Ramos (cell line): ENCODE measurements around the gene FAM124B.
"Not testable (repeated sequence)": the region's sequence is repeated elsewhere in the genome, so short reads cannot be mapped to it uniquely, and the experiment has no call there.

Experiments
- in situ Hi-C: fragments of 300-500 bp; cut with MboI; formaldehyde crosslinking; loops from one replicate; pipeline ENCODE4 v1.14.3; 2022; ENCODE audit warnings: low sequenced_read_pairs; ENCODE audit not compliant: unreplicated experiment

Gene FAM124B

DNA sequence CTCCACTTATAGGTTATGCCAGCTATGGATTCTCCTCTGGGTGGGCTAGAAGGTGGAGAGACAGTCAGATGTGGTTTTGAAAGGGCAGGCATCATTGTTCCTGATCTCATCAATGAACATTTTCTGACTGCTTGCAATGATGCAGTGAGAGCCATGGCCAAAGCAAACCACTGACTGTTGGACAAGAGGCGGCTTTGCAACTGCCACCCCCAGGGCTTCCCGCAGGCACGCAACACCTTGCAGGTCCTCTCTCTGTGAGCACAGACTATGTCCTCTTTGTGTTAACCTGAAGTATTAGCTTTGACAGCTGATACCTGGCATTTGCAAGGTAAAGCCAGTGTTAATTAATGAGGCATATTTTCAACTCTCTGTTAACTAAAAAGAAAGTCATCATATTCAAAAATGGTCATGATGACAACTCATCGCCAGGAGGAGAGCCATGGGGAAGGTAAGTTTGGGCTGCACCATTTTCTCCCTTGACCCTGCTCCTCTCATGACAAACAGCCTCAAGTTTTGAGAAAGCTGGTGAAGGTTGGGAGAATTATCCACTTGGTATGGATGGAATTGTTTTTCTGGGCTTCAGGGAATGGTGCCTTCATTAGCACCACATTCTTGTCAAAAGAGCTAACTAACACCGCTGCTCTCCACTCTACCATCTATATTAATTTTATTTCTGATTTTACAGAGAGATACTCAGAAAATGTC lies 14.9 kb upstream of the FAM124B start:
- in situ Hi-C loops, result no loop called here

DNA sequence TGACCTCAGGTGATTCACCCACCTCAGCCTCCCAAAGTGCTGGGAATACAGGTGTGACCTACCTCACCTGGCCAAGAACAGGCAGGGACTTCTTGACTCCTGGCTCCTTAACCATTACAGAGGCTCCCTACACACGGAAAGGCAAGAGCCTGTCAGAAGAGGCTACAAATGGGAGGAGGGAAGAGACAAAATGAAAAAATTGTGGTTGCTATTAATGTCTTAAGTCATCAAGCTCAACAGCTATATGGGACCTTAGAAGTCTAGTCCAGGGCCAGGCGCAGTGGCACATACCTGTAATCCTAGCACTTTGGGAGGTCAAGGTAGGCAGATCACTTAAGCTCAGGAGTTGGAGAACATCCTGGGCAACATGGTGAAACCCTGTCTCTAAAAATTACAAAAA lies 11.5 kb upstream of the FAM124B start:
- in situ Hi-C loops, result no loop called here

DNA sequence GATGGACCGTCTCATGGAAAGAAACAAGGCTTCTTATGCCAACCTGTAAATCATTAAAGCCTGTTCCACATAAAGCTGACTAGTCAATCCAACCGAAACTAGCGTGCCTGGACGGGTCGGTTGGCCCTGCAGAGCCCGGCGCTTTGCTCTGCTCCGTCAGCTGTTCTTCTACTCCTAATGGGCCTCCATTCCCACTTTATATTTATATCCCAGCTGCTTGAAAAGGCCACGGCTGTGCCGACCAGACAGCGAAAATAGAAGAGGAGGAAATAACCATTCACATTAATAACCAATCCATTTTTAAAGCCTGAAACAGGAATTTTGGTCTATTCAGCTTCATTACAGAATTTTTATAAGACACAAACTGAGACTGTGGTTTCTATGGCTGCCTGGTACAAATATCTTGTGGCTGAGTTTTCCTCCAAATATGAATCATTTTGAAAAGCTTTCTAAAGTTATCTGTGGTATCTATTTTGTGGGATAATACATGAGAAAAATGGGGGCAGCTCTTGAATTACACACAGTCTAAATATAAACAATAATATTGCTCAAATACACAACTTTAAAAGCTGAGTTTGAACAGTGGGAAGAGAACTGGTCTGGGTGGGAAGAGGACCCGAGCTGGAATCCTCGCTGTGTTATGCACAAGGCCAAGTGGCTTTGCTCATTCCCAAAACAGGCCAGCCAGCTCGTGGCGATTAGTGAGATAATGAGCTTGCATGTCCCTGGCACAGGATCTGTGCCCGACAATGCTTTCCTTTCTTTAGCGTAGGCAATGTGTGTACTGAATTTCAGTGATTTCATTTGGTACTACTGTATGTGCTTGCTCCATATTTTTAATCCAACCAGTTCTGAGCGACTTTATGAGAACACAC lies 10.5 kb upstream of the FAM124B start:
- in situ Hi-C loops, result no loop called here

DNA sequence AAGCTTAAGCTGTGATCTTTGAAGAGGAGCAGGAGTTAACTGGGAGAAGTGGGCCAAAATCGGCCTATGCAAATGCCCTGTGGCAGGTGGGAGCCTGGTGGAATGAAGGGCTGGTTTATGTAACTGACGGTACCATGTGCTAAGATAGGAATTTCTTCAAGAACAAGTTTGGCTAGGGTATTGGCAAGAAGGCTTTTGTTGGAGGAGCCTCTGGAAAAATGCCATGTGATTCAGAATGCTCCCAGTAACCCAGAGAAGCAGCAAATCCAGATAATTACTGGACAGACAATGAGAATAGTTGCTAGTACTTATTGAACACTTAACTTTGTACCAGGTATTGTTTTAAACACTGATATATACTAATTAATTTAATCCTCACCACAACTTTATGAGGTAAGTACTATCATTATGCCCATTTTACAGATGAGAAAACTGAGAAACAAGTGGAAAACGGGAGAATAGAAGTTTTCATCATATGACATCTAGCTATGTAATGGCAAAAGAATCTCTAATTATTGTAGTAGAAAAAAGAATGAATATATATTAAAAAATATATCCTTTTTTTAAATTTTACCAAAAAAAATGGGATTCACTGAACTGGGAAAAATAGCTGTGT lies 9.1 kb upstream of the FAM124B start:
- in situ Hi-C loops, result no loop called here

GRCh38 chr2:224408676-224409075 lies 6.8 kb upstream of the FAM124B start:
- in situ Hi-C loops, result no loop called here

DNA sequence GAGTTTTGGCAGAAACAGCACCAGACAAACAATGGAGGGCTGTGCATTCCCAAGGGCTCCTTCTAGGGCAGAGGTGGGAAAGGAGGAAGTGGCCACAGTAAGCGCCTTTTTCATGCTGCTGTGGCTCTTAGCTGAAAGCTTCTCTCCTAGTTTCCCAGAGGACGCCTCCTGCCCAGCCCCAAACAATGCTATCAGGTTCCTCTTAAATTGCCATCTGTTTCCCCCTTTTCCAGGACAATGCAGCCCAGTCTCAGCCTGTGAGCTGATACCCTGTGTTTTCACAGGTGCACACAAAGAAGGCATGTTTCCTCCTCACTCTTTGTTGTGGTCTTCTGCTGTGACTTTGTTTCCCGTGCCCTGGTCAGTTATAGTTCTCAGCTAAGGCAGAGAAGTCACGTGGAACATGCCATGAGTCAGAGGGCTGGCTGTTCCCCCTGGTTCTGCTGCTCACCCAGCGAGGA lies 5.4 kb upstream of the FAM124B start:
- in situ Hi-C loops, result no loop called here

DNA sequence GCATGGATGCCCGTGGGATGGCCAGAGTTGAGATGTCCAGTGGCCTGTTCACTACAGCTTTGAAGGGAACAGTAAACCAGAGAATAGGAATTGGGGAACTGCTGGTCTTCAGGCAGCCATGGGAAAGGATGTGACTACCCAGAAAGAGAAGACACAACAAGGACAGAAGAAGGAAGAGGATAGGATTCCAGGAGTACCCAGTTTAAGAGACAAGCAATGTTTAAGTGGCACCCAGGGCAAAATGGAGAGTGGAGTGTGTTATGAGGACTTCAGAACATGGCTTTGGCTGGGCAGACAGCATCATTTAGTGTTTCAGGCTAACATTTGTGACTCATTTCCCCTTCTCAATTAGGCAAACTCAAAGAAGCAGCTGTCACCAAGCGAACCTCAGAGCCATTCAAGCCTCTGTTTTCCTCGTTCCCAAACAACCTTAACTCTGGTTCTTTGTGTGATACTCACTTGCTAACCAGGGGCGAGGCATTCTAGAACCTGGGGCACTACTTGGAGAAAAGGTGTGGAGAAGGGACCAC lies 4.0 kb upstream of the FAM124B start:
- in situ Hi-C loops, result no loop called here

DNA sequence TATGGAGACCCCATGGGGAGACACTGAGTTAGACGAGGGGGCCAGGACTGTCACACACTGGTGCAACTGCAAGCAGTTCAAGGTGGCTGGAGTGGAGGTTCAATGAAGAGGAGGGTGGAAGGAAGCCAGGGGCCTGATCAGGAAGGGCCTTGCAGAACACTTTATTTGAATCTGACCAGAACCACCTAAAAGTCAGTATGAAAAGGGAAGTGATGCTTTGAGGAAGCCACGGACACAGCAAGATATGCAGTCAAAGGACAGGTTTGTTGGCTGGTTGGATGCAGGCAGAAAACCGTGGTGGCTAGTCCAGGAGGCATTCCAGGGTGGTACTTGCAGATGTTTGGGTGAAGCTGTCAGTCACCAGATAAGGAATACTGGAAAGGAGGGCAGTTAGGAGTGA lies 3.5 kb upstream of the FAM124B start:
- in situ Hi-C loops, result no loop called here

DNA sequence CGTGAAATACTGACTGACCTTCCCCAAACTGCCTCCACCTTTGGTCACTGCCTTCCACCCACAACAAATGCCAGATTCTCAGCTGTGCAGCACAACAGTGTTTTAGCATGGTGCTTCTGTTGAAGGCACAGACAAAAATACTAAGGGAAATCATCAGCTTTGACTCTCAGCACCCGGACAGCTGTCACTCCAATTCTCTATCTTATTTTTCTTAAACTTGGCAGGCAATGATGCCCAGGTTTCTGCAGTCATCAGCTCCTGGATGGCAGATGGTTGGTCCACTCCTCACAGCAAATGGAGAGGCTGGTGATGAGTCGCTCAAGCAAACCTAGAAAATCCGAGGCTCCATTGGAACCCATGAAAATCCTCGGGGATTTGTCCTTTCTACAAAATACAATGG lies 2.9 kb upstream of the FAM124B start:
- in situ Hi-C loops, result no loop called here

- in situ Hi-C loops, result no loop called here
Measured at GRCh38 chr2:224403657-224404056, 1.8 kb upstream of the FAM124B start.

- in situ Hi-C loops, result no loop called here
Measured at GRCh38 chr2:224400886-224401632, 848 bp downstream of the FAM124B start.

DNA sequence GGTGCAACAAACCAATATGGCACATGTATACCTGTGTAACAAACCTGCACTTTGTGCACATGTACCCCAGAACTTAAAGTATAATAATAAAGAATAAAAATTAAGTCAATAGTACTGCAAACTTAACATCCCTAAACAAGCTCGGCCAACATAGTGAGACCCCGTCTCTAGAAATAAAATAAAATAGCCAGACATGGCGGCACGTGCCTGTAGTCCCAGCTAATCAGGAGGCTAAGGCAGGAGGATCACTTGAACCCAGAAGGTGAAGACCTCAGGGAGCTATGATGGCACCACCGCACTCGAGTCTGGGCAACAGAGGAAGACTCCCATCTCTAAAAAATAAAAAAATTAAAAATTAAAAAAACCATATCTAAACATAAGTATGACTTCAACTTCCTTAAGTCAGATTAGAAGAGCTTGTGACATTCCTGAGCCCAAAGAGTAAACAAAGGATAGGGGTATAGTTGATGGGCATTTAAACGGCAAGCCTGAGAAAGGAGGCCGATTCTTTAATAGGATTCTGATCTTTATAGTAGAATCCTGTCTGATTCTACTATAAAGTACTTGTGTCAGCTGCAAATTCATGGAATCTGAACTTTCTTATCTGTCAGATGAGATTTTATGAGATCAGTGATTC lies 1.6 kb downstream of the FAM124B start:
- in situ Hi-C loops, result no loop called here

DNA sequence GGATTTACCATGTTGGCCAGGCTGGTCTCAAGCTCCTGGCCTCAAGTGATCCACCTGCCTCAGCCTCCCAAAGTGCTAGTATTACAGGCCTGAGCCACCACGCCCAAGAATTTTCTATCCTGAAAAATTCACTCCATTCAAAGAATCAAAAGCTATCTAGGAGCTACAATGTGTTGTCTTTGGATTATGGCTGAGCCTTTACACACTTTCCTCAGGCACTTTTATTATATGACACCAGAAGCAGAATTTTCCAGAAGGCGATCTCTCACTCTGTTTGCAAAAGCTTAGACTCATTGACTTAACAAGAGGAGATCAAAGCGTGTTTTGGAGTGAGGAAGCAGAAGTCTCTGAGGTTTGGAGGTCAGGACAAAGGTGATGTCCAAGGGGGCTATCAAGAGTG lies 3.6 kb downstream of the FAM124B start:
- in situ Hi-C loops, result no loop called here

GRCh38 chr2:224397100-224397499 lies 4.8 kb downstream of the FAM124B start:
- in situ Hi-C loops, result not testable (repeated sequence)

DNA sequence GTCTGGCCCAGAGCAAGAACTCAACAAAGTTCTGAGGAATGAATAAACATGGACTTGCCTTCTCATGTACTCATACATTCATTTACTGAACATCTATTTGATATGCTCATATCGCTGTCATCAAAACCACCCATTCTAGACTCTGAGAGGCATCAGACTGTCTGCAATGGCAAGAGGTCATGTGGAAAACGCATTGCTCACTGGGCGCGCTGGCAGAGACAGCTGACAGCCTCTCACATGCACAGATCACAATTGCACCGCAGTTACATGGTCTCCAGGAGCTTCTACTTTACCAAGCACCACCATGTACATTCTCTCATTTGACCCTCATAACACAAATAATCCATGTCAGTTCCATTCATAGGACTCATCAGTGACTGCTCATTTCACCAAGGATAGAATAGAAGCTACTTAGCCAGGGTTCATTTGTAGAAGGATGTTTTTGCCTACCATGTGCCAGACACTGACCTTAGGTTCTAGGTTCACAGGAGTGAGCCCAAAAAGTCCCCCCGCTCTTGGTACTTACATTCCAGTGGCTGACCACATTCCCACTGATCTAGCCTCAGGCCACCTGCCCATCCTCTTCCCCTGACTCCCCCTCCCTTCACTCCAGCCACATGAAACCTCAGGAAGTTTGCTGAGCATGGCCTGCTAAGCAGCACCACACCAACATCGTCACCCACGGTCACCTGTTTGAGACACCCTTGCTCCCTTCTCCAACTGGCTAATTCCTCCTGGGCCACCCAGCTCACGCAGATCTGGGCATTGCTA lies 6.1 kb downstream of the FAM124B start:
- in situ Hi-C loops, result no loop called here

- in situ Hi-C loops, result no loop called here
Measured at GRCh38 chr2:224393157-224393872, 8.6 kb downstream of the FAM124B start.

- in situ Hi-C loops, result no loop called here
Measured at GRCh38 chr2:224392545-224392944, 9.4 kb downstream of the FAM124B start.

- in situ Hi-C loops, result no loop called here
Measured at GRCh38 chr2:224389317-224389716, 12.6 kb downstream of the FAM124B start.
